GM21619 (cell line): ENCODE data around the gene PTPRR.

Experiments
- ATAC-seq: cut with Tn5 transposase; IDR thresholded peaks from one replicate; pipeline ENCODE4 v1.9.1; 2021; ENCODE audit not compliant: unreplicated experiment

Gene PTPRR

DNA sequence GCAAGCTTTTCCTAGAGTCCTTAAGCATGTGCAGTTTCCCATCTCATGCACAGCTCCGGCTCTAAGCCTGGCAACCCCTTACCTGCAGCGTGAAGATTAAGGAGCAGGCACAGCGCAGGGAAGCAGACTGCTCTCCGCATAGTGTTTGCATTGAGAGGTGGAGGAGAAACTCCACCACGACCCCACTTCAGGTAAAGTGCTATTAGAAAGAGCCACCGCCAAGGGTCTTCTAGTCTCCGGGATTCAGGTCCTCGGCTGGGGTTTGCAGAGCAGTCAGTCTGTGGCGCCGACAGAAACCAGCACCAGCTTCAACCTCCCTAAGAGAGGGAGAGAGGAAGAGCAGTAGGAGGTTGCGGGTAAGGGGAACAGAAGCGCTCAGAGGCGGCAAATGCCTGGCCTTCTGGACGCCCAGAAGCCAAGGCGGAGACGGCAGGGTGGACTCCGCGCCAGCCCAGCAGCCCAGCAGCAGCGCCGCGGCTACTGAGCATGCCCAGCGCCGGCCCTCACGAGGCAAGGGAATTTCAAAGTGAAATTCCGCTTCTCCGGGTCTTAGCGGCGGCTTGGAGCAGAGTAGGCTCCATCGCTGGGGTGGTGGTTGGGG, at the start of gene PTPRR:
PTPRR (minus strand) TSS at position 488 of the 601 bp plus-strand sequence; CDS start at position 140, 348 bp downstream.
- no peak for ATAC-seq

- ATAC-seq, result no peak
Observed at GRCh38 chr12:70966996-70967790, 46.7 kb upstream of the PTPRR start.

GRCh38 chr12:70966046-70966445, 45.5 kb upstream of the PTPRR start:
- ATAC-seq, result no peak

GRCh38 chr12:70964867-70965510, 44.5 kb upstream of the PTPRR start:
- no peak for ATAC-seq

DNA sequence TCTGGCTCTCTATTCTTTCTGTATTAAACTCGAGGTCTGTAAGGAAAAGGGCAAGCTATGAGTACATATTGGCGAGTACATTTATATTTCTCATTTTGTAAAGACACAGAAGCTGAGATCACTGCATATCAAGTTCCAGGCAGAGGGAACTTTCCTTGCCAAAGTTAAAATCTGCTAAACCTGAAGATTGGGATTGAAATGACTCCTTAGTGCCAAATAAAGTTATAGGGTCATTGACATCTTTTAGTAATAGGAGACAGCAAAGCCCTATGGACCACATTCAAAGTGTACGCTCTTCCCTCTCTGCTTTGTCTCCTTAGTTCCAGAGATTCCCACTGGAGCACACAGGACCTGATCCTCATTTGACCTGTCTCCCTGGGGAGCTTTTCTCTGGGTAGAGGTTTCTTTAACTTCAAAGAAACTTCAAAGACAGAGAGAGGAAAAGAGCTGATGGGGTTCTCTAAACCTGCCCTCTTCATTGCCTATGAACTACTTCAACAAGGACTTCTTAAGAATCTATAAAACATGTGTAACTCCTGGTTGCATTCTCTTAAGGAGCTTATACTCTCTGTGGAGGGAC, 42.6 kb upstream of the PTPRR start:
- ATAC-seq, result no peak

DNA sequence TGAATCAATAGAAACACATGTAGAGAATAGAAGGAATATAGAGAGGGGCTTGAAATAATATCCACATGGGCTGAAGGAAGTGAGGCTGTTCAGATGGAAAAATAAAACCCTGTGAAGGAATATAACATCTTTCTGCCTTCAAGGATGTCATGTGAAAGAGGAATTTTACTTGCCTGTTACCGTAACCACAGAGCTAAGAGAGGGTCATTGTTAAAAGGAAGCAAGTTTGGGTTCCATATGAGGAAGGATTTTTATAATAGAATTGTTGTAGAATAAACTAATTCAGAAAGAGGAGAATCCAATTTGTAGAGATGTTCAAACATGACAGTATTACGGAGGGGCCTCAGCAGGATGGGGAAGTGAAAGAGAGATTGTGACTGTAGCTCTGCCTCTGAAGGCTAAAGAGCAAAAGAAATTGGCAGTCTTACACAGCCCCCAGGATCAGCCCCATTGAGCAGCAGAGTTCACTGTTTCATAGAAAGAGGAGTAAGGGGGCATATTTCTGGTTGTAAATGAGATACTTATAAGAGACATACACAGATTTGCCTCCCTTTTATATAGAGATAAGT, 41.8 kb upstream of the PTPRR start:
- no peak for ATAC-seq

GRCh38 chr12:70960484-70960883, 39.9 kb upstream of the PTPRR start:
- no peak for ATAC-seq

DNA sequence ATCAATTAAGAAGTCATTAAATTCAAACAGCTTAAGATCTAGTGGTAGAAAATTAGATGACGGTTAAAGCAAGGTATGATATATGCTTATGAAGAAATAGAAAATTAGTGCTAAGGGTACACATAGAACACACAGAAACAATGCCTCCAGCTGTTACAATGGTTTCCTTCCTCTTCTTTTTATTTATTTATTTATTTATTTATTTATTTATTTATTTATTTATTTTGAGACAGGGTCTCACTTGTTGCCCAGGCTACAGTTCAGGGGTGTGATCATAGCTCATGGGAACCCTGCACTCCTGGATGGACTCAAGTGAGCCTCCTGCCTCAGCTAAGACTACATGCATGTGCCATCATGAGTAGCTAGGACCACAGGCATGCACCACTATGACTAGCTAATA, 34.9 kb upstream of the PTPRR start:
- no peak for ATAC-seq

- ATAC-seq, result no peak
Observed at GRCh38 chr12:70950451-70950850, 29.9 kb upstream of the PTPRR start.

DNA sequence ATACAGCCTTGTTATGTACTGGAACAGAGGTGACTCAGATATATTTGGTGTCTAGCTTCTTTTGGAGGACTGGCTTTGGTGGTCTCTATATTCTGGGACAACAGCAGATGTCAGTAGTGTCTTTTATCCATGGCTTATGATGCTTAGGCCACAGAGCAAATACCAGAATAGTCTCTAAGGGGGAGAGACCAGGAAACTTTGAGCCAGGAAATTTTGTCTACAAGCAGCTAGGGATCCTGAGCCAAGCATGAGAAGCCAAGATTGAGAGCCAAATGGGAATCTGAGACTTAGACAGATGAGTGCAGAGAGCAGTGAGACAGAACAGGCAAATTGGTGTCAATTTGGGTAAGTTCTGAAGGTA, 28.4 kb upstream of the PTPRR start:
- ATAC-seq, result no peak

- no peak for ATAC-seq
Observed at GRCh38 chr12:70948236-70948975, 27.9 kb upstream of the PTPRR start.

- ATAC-seq, result no peak
Observed at GRCh38 chr12:70936203-70936813, 15.8 kb upstream of the PTPRR start.

- no peak for ATAC-seq
Observed at GRCh38 chr12:70933133-70933532, 12.6 kb upstream of the PTPRR start.

GRCh38 chr12:70929029-70929428, 8.5 kb upstream of the PTPRR start:
- no peak for ATAC-seq

DNA sequence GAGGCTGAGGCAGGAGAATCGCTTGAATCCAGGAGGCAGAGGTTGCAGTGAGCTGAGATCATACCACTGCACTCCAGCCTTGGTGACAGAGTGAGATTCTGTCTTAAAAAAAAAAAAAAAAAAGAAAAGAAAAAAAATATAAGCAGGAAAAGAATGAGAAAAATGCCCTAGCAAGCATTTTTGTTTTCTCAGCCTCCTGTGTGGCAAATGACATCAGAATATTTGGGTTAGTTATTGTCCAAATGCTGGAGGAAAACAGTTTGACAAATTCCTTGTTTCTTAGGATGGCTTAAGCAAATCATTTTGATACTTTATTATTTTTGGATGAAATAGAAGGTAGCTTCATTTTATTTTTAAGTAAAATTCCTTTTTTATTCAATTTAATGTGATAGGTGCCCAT, 7.5 kb upstream of the PTPRR start:
- no peak for ATAC-seq

DNA sequence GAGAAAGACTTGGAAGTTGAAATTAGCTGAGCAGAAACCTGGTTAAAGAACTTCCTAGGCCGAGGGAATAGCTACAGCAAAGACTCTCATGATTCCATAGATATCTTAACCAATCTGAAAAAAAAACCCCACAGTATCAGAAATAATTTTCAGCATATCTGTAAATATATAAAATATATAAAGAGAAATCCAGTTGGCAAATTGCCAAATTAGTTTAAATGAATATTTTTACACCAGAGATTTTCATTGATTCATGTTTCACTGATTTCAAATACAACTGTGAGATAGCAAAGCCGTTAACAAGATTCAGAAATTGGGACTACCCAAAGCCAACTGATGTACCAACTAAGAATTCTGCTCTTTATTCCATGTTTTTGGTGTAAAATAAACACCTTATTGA, 6.8 kb upstream of the PTPRR start:
- ATAC-seq, result no peak

GRCh38 chr12:70925539-70925938, 5.0 kb upstream of the PTPRR start:
- no peak for ATAC-seq

GRCh38 chr12:70920891-70921290, 353 bp upstream of the PTPRR start:
- no peak for ATAC-seq

DNA sequence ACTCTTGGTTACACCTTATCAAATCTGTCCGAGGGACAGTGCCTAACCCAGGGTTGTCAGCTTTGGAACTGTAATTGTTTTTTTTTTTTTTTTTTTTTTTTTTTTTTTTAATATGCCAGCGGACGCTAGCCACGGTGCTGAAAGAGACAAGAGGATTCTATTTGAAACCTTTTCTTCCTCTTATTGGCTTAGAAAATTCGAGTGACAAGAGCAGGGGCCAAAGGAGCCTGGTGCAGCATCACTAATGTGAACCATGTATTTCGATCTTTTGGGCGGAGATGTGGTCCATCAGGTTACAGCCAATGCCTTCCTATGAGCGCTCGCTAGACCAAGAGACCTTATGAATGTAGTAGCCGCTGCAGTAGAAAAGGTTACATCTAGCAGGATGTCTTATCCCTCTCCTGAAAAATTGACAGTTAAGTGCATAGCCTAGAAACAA, 922 bp downstream of the PTPRR start:
- ATAC-seq, result no peak

GRCh38 chr12:70919176-70919575, 1.4 kb downstream of the PTPRR start:
- no peak for ATAC-seq
